ENCODE measurements around the gene C12orf54. TPM values are rescaled to one million over a fixed set of nuclear protein-coding genes. Genes with fewer than 3 reads are reported as not detected.

Gene C12orf54
- total and polyA plus RNA-seq, 2 of the 13 experiments (the other 11 are each of a cell fraction or from before 2014, with no cell fraction given) = not detected

GRCh38 chr12:48451372-48451771 is 30.9 kb upstream of the C12orf54 start:
- H3K9ac ChIP-seq (ENCODE audit: insufficient read depth, low read depth, low read length) = no peak overlapping the region
- H3K79me2 ChIP-seq (ENCODE audit: insufficient read depth, low read length) = no peaks in the 10 kb centered on the region
- in situ Hi-C loops (cut with HindIII; ENCODE audit: extremely low pct_ligation_motif_present, low pct_unique_long_range_greater_than_20kb) = no loop called here
- ChIA-PET POLR2A (no interaction called here), CTCF (ENCODE audit: low intra/inter-chr PET ratio, low total read pairs) (no interaction called here)
- FAIRE-seq (no peak), DNase-seq (ENCODE audit: low spot score) (no peak), ATAC-seq (no peak)
- TF ChIP-seq MXD3 (CRISPR knock-in tag; IDR thresholded peaks at IDR 0.05) = no peak
- no peak for TF ChIP-seq ZNF17 (CRISPR knock-in tag; IDR thresholded peaks at IDR 0.05)
- TF ChIP-seq ZNF230 (CRISPR knock-in tag; IDR thresholded peaks at IDR 0.05) = no peak
- TF ChIP-seq ZNF605 (CRISPR knock-in tag; IDR thresholded peaks at IDR 0.05) = no peak
- no peak for TF ChIP-seq DPF2 (CRISPR knock-in tag; IDR thresholded peaks at IDR 0.05; ENCODE audit: borderline replicate concordance, low read depth)
- TF ChIP-seq ZNF510 (CRISPR knock-in tag; IDR thresholded peaks at IDR 0.05; ENCODE audit: low read depth) = no peak
- TF ChIP-seq NPAS2 (CRISPR knock-in tag; IDR thresholded peaks at IDR 0.05; ENCODE audit: borderline replicate concordance) = no peak
- TF ChIP-seq HIVEP1 (CRISPR knock-in tag; IDR thresholded peaks at IDR 0.05) = no peak
- no peak for TF ChIP-seq IRF9 (CRISPR knock-in tag; IDR thresholded peaks at IDR 0.05; ENCODE audit: borderline replicate concordance)
- no peaks in the 10 kb centered on the region for H3K36me3 ChIP-seq (replicated peaks in 1 of 2; ENCODE audit: control insufficient read depth in 1 of 2, insufficient read depth in 2 of 2, low read length in 2 of 2)
- no peak overlapping the region for H2AFZ ChIP-seq (ENCODE audit: low read length)
- H4K20me1 ChIP-seq (ENCODE audit: insufficient read depth, low read length) = no peaks in the 10 kb centered on the region
- H3K27ac ChIP-seq (ENCODE audit: extremely low read length, insufficient read depth, low read length) = no peak overlapping the region
- 0% methylated on average over 1 of the region's 1 CpG for WGBS (ENCODE audit: low lambda C conversion rate)
- no peak overlapping the region for H3K4me2 ChIP-seq (ENCODE audit: low read depth, low read length)
- H3K4me1 ChIP-seq (ENCODE audit: insufficient read depth, low read length) = no peaks in the 10 kb centered on the region
- BruUV-seq (replicated peaks) = no TSS peak
- no peak overlapping the region for H3K4me3 ChIP-seq (replicated peaks in 1 of 3; ENCODE audit: insufficient read depth in 1 of 3, low read depth in 2 of 3, low read length in 3 of 3)
- no peaks in the 10 kb centered on the region for H3K9me3 ChIP-seq (ENCODE audit: low read length)
- intact Hi-C loops (cut with micrococcal nuclease; ENCODE audit: unreplicated experiment) = no loop called here
- H3K27me3 ChIP-seq (ENCODE audit: control insufficient read depth in 1 of 2, insufficient read depth in 2 of 2, low read length in 2 of 2) = 0 out of 5 replicates have a peak, but pooled peaks cover 0 to 4% of the 10 kb centered on the region in 2 experiments
